Suprapubic skin (tissue), 4 donors: ENCODE data around the gene CHST6.

Experiments used
- CTCF ChIP-seq, 2 donors: fragments of 200-600 bp in 1 of 2; fragments of 450-650 bp in 1 of 2; sonication (generic) in 1 of 2; IDR thresholded peaks; one replicate each; pipeline ENCODE4 v1.5.1; 2016 to 2019; ENCODE audit warnings: antibody characterized with exemption in 2 of 2, mild to moderate bottlenecking in 1 of 2, moderate library complexity in 1 of 2
- EP300 ChIP-seq: sonication (generic); formaldehyde crosslinking; IDR thresholded peaks from one replicate; pipeline ENCODE4 v1.6.1; 2017; ENCODE audit warnings: antibody characterized with exemption
- POLR2A ChIP-seq, 2 donors: fragments of 450-650 bp; IDR thresholded peaks; one replicate each; pipeline ENCODE4 v1.6.1; 2017; ENCODE audit warnings: antibody characterized with exemption in 2 of 2, mild to moderate bottlenecking in 2 of 2, moderate library complexity in 2 of 2
- POLR2AphosphoS5 ChIP-seq, 3 donors: sonication (generic); formaldehyde crosslinking; IDR thresholded peaks; one replicate each; pipeline ENCODE4 v1.6.1; 2017; ENCODE audit warnings: antibody characterized with exemption in 3 of 3

DNA sequence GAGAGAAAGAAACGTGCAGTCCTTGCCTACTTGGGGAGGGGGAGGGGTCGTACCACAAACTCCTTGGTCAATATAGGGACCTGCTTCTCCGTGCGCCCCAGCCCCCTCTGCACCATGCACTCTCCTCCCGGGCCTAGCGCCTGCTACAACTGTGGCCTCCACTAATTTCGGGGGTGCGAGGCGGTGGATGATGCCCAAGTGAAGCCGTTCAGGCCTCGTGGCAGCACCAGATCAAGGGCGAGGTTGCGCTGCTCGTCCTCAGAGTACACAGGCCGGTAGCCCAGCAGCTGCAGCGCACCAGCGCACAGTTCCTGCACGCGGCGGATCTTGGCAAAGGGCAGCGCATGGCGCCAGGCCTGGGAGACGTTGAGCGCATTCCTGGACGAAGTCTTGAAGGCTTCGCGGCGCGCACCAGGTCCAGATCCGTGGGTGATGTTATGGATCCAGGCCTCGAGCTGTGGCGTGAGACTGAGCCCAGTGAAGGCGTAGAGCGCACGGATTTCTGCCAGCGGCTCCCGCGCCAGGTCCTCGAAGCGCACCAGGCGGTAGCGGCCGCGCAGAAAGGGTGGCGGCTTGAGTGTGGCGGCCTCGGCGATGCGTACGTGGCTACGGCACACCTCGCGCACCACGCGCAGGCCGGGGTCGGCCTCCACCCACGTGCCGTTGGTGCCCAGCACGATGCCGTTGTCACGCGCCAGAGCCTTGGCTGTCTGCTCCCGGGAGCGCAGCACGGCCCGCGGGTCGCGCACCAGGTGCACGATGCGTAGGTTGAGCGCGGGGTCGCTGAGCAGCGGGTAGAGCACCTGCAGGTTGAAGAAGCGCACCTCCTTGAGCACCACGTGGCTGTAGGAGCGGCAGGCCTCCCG lies 16.5 kb downstream of the CHST6 start:
- no peak for TF ChIP-seq POLR2AphosphoS5 (IDR thresholded peaks at IDR 0.05)
- no peak for TF ChIP-seq CTCF (IDR thresholded peaks at IDR 0.05)
- no peak for TF ChIP-seq POLR2A (IDR thresholded peaks at IDR 0.05)
- no peak for TF ChIP-seq EP300
